NCI-H2196 treated with DMSO at 0.1 percent for 48 hours (cell line): Measurements from ENCODE around the gene HOXB1.
"Not testable (repeated sequence)": the region's sequence is repeated elsewhere in the genome, so short reads cannot be mapped to it uniquely, and the experiment has no call there.

Experiments used
- DNase-seq: peaks from one replicate; lab custom pipeline; 2025; ENCODE audit not compliant: unreplicated experiment; lab: John Stamatoyannopoulos, UW

The HOXB1 gene

DNA sequence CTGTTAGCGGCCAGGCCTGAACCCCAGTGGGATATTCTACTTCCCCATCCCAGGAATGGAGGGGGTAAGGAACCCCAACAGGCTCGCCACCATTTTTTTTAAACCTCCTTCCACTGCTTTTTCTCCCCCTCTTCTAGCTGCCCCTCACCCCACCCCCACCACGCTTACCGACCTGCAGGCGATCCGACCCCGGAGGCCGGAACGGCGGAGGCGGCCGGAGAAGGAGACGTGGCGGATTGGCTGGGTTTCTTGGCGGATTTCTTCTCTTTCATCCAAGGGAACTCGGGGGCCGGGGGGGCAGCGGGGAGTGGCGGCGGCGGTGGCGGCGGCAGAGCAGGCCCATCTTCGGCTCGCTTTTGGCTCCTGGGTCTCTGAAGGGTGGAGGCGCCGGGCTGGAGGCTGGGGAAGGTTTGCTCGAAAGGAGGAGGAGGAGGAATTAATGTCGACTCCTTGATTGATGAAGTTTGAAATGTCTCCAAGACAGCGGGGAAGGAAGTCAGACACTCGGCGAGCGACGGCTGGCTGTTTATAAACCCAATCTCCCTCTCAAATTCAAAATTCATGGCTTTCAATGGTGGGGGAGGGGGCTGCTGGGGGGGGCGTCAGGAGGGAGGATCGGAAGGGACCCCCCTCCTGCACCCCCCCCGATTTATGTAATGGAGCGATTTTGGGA, 13.7 kb upstream of the HOXB1 start:
- DNase-seq, result no peak

DNA sequence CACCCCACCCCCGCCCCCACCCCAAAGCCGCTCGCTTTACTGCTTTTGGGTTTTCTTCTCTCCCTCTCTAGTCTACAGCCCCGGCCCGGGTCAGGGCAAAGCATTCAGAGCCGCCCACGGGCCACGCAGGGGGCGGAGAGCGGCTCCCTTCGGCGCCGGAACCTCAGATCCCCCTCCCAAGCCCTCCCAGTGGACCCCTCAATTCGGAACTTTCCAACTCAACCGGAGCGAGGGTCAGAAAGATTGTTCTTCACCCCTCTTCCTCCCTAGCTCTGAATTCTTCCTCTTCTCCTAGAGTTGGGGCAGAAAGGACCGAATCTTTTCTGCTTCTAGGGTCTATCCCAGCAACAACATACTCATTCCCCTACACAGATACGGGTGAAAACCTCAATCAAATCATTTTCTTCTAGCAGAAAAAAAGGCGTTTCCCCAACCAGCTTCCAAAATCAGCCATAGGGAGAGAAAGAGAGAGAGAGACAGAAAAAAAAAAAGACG, 13.1 kb upstream of the HOXB1 start:
- DNase-seq, result no peak

DNA sequence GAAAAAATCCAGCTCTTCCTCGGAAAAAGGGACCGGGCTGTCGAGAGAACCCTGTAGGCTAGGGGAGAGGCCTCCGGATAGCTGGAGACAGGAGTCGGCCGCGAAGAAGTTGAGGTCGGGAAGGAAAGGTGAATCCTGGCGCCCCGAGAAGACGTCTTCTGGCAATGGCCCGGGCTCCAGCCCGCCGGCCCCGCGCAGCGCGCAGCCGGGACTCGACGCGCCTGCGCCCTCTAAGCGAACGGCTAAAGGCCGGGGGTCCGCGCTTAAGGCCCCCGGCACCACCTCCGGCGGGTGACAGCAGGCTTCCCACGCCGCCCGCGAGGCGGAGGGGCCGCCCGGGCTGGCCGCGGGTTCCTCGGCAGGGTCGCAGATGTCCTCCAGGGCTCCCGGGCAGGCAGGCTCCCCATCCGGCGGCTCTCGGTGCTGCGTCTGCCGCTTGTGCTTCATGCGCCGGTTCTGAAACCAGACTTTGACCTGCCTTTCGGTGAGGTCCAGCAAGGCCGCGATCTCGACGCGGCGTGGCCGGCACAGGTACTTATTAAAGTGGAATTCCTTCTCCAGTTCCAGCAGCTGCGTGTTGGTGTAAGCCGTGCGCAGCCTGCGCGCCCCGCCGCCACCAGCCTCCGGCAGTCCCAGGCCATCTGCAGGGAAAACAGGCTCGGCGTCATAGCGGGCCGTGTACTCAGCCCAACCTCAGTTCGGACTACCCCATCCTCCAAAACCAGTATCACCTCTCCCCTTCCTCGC, 12.5 kb upstream of the HOXB1 start:
- peak; percentile 14 for DNase-seq

DNA sequence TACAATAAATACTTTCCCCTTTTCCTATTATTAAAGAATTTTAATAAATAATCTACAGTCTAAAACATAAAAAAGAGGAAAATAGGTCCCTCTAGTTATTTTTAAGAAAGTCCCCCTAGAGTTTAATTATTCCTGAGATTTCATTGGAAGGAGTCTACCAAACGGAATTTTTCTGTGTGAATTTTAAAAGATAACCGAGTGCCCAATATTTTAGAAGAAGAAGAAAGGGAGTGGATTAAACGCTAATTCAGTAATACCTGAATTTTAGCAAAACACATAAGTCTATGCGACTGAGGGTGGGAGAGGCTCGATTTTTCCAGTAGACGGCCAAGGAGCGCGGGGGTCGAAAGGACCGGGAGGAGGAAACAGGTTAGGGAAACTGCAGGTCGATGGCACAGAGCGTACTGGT, 11.9 kb upstream of the HOXB1 start:
- DNase-seq, result no peak

- no peak for DNase-seq
Measured at GRCh38 chr17:48542114-48542656, 11.4 kb upstream of the HOXB1 start.

- no peak for DNase-seq
Measured at GRCh38 chr17:48541577-48542113, 10.8 kb upstream of the HOXB1 start.

DNA sequence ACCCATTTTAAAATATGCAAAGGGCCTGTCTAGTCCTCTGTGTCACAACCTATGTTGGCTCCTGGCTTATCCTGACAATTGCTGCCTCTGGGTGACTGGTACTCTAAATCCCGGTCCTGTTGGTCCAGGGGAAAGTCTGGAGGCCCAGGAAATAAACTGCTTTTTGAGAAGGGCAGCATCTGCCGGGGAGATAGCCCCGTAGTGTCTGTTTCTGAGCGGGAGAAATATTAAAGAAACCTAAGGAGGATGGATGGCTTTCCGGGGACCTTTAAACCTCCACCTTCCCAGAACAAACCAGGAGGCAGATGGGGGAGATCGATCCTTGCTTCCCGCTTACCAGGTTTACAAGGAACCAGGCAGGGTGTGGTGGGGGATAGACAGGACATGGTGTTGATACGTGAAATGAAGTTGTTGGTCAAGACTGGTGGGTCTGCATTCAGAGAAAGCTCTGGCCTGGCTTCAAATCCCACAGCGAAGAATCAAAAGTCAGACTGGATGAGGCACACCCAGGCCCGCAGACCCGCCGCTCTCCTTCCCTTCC, 10.3 kb upstream of the HOXB1 start:
- DNase-seq, result no peak

DNA sequence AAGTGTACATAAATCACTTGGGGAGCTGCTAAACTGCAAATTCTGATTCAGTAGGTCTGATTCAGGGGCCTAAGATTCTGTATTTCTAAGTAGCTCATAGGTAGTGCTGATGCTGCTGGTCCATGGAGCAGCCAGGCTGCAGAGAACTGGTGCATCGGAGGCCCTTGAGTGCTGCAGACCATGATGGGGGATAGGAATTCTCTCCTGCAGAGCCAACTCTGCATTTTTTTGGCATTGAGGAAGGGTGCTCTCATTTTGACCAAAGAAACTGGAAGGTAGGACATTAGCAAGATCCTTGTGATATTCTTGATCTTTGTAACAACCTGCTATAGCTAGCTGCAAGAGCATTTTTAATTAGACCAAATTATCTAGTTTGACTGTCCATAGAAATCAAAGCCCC, 9.4 kb upstream of the HOXB1 start:
- DNase-seq, result no peak

DNA sequence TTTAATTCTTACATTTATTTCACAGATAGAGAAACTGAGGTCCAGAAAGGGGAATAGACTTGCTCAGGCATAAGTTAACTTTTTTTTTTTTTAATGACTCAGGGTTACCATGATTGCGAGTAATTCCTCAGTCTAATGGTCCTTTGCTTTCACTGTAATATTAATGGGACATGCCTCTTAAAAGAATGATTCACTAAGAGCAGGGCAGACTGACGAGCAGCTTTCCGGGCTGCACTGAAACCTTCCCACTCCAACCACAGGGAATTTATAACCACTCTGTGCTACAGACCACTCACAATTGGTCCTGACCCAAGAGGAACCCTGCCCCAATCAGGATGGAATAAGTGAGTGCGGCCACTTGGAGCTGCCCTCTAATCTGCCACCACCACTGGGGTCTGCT, 8.4 kb upstream of the HOXB1 start:
- DNase-seq, result no peak

DNA sequence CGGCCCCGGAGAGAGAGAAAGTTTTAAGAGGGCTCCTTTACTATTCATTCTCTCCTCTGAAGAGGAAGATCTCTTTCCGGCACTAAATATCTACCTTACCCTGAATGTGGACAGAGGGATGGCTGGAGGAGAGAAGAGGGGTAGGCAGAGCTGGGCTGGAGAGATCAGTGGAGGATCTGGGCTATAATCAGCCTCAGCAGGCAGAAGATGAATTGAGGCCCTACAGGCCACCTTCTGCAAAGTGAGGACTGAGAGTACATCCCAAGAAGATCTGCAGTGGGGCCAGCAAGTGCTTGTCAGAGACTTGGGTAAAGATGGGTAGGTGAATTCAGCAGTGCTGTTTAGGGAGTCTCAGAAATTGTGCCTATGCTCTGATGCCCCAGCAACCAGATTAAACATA, 6.5 kb upstream of the HOXB1 start:
- no peak for DNase-seq

DNA sequence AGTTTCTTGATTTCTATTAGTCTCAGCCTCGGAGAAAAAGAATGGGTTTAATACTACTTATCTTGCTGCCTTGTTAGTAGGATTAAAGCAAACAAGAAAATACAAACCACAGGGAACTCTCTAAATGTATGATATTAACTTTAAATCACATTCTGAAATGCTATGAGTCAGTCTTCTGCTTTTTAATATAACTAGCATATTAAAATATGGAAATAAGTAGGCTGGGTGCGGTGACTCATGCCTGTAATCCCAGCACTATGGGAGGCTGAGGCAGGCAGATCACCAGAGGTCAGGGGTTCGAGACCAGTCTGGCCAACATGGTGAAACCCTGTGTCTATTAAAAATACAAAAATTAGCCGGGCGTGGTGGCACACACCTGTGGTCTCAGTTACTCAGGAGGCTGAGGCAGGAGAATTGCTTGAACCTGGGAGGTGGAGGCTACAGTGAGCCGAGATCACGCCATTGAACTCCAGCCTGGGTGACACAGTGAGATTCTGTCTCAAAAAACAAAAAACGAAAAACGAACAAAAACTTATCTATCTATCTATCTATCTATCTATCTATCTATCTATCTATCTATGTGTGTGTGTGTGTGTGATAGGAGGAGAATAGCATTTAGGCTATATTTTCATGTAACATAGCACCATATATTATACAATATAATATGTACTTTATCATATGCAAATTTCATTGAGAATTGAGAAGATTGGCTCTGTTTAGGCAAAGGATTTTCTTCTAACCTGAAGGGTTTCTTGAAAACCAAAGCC, 5.2 kb upstream of the HOXB1 start:
- DNase-seq, result not testable (repeated sequence)

- no peak for DNase-seq
Measured at GRCh38 chr17:48532261-48532660, 1.4 kb upstream of the HOXB1 start.

DNA sequence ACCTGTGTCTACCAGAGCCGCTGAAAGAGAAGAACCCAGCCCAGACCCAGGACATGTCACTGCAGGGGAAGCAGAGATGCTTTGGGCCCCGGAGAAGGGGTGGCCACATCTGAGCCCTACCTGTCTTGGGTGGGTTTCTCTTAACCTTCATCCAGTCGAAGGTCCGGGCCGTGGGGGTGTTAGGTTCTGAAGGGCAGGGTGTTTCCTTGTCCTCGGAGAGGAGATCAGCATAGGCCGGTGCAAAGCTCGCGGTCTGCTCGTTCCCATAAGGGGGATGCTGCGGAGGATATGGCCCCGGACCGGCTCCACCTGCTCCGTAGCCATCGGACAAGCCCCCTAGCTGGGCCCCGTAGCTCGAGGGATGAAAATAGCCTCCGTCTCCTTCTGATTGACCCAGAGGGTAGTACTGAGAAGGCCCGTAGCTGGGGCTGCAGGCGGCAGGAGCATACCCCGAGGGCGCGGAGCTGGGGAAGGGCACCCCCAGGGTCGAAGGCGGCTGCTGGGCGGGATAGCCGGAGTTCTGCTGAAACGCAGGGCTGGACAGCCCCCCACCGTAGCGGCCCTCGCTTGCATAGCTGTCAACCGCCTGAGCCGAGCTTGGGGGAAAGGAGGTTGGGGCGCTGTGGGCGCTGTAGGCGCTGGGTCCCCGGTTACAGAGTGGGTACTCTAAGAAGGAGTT, 464 bp downstream of the HOXB1 start:
- DNase-seq, result no peak

GRCh38 chr17:48529683-48530009, 1.2 kb downstream of the HOXB1 start:
- no peak for DNase-seq

- DNase-seq, result no peak
Measured at GRCh38 chr17:48528936-48529682, 1.7 kb downstream of the HOXB1 start.

GRCh38 chr17:48528153-48528935, 2.5 kb downstream of the HOXB1 start:
- no peak for DNase-seq

DNA sequence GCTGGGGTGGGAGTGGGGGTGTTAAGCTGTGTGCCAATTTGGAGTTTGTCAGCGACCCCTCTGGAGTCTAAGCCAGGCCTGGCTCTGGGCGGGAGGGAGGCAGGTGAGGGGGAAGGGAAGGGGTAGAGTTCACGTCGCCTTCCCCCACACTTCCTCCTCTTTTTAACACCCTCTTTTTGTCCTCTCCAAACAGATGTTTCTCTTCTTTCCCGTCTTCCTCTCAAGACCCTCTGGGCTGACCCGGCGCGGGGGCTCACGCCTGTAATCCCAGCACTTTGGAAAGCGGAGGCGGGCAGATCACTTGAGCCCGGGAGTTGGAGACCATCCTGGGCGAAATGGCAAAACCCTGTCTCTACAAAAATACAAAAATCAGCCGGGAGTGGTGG, 3.3 kb downstream of the HOXB1 start:
- no peak for DNase-seq

- no peak for DNase-seq
Measured at GRCh38 chr17:48526608-48527546, 3.9 kb downstream of the HOXB1 start.
